GM12864 (cell line): ENCODE results near the gene LY6G6F.

Source experiments
- DNase-seq: peaks from one replicate; pipeline ENCODE4 v3.0.0-alpha.2; 2011; ENCODE audit warnings: low read depth
- H3K4me3 ChIP-seq: 2 replicates; pipeline ENCODE4 v1.5.1; 2011; ENCODE audit warnings: mild to moderate bottlenecking, low read depth, low read length, control low read depth
- CTCF ChIP-seq: IDR thresholded peaks from 2 replicates; pipeline ENCODE4 v1.5.1; 2011; ENCODE audit warnings: low read depth, mild to moderate bottlenecking, moderate library complexity, low read length, control low read depth, inconsistent platforms; ENCODE audit errors: missing control alignments

Gene LY6G6F

GRCh38 chr6:31661262-31662123 is 45.2 kb upstream of the LY6G6F start:
- DNase-seq, result no peak
- peak overlapping the region; percentile 92; the same call in 1 of the 2 replicates for H3K4me3 ChIP-seq

GRCh38 chr6:31662124-31662723 is 44.4 kb upstream of the LY6G6F start:
- no peak for TF ChIP-seq CTCF
- no peak overlapping the region for H3K4me3 ChIP-seq
- no peak for DNase-seq

More at GRCh38 chr6:31661262-31662123, 45.2 kb upstream of the LY6G6F start:
- no peak for TF ChIP-seq CTCF

GRCh38 chr6:31663126-31663960 is 43.3 kb upstream of the LY6G6F start:
- no peak for TF ChIP-seq CTCF
- peak overlapping the region; percentile 90 for H3K4me3 ChIP-seq
- DNase-seq, result no peak

- DNase-seq, result no peak
- peak overlapping the region; percentile 90 for H3K4me3 ChIP-seq
- TF ChIP-seq CTCF, result no peak
These were observed 42.5 kb upstream of the LY6G6F start for GRCh38 chr6:31663961-31664789.

- H3K4me3 ChIP-seq, result peak within 1 kb of the TSS; percentile 90
- no peak for TF ChIP-seq CTCF
- DNase-seq, result peak; percentile 92
These were observed 41.7 kb upstream of the LY6G6F start, which contains the start of gene GPANK1 for GRCh38 chr6:31664790-31665500. Gene GPANK1 (minus strand): TSS chr6:31664997. CDS start chr6:31664478, 519 bp downstream.
